ENCODE data around the gene PLCG1. TPM values are rescaled to one million over a fixed set of nuclear protein-coding genes. Genes with fewer than 3 reads are reported as not detected.

PLCG1 gene
- total RNA-seq, 4 donors from 2014 or later, result 54.0 to 188 (median 91.5) TPM

GRCh38 chr20:41166201-41167117 is 29.1 kb downstream of the PLCG1 start:
- Histone ChIP-seq H3K36me3 (peaks cover 93% of the 10 kb centered on the region), H3K27ac (no peak overlapping the region), H3K4me3 (no peak overlapping the region), H3K27me3 (no peaks in the 10 kb centered on the region), H3K4me1 (peaks cover 6% of the 10 kb centered on the region), H3K9me3 (no peaks in the 10 kb centered on the region)
- no peak for TF ChIP-seq CTCF (IDR thresholded peaks at IDR 0.05)
- TF ChIP-seq EP300 (IDR thresholded peaks at IDR 0.05), result no peak
- TF ChIP-seq POLR2AphosphoS5 (IDR thresholded peaks at IDR 0.05), result no peak
- TF ChIP-seq POLR2A (IDR thresholded peaks at IDR 0.05), result no peak
- peak in 1 of 2 donors; percentile 59 for DNase-seq (ENCODE audit: low spot score in 2 of 2)
- WGBS, result 83% methylated on average over 22 of the region's 27 CpGs

- no peaks in the 10 kb centered on the region for H3K27me3 ChIP-seq
- peaks cover 93% of the 10 kb centered on the region for H3K36me3 ChIP-seq
- TF ChIP-seq CTCF (IDR thresholded peaks at IDR 0.05) (no peak), POLR2AphosphoS5 (IDR thresholded peaks at IDR 0.05) (no peak), EP300 (IDR thresholded peaks at IDR 0.05) (no peak), POLR2A (IDR thresholded peaks at IDR 0.05) (no peak)
- H3K27ac ChIP-seq, result no peak overlapping the region
- no peaks in the 10 kb centered on the region for H3K9me3 ChIP-seq
- WGBS, result 83% methylated on average over 3 of the region's 3 CpGs
- peak in 1 of 2 donors; percentile 25 for DNase-seq (ENCODE audit: low spot score in 2 of 2)
- no peak overlapping the region for H3K4me3 ChIP-seq
- peaks cover 5% of the 10 kb centered on the region for H3K4me1 ChIP-seq
These were observed 29.8 kb downstream of the PLCG1 start for GRCh38 chr20:41167118-41167470.

GRCh38 chr20:41167481-41168253 is 30.3 kb downstream of the PLCG1 start:
- peak in 1 of 2 donors; percentile 43 for DNase-seq (ENCODE audit: low spot score in 2 of 2)

GRCh38 chr20:41168281-41169161 is 31.2 kb downstream of the PLCG1 start:
- H3K4me3 ChIP-seq, result no peak overlapping the region
- TF ChIP-seq POLR2AphosphoS5 (IDR thresholded peaks at IDR 0.05) (no peak), CTCF (IDR thresholded peaks at IDR 0.05) (no peak), EP300 (IDR thresholded peaks at IDR 0.05) (no peak), POLR2A (IDR thresholded peaks at IDR 0.05) (no peak)

More at GRCh38 chr20:41167481-41168253, 30.3 kb downstream of the PLCG1 start:
- Histone ChIP-seq H3K9me3 (no peaks in the 10 kb centered on the region), H3K27me3 (no peaks in the 10 kb centered on the region), H3K4me1 (peaks cover 10% of the 10 kb centered on the region), H3K36me3 (peaks cover 93% of the 10 kb centered on the region), H3K27ac (no peak overlapping the region), H3K4me3 (no peak overlapping the region)
- WGBS, result 89% methylated on average over 10 of the region's 11 CpGs
- TF ChIP-seq CTCF (IDR thresholded peaks at IDR 0.05) (no peak), EP300 (IDR thresholded peaks at IDR 0.05) (no peak)

More at GRCh38 chr20:41168281-41169161, 31.2 kb downstream of the PLCG1 start:
- Histone ChIP-seq H3K9me3 (no peaks in the 10 kb centered on the region), H3K27me3 (no peaks in the 10 kb centered on the region), H3K27ac (no peak overlapping the region), H3K36me3 (peaks cover 90% of the 10 kb centered on the region), H3K4me1 (peaks cover 17% of the 10 kb centered on the region)
- DNase-seq (ENCODE audit: low spot score in 2 of 2), result peak; percentile 49 to 73
- WGBS, result 95% methylated on average over 10 of the region's 10 CpGs

All from suprapubic skin (tissue), 4 donors.